Omental fat pad (tissue), 4 donors: ENCODE results near the gene FOXN4. TPM values are rescaled to one million over a fixed set of nuclear protein-coding genes. Genes with fewer than 3 reads are reported as not detected.

Source experiments
- ATAC-seq: fragments of 150-250 bp; one replicate; pipeline ENCODE4 v1.9.1; 2016; ENCODE audit warnings: mild to moderate bottlenecking, moderate library complexity; ENCODE audit not compliant: low FRiP score
- DNase-seq: peaks from one replicate; pipeline ENCODE4 v3.0.0-alpha.2; 2019; ENCODE audit warnings: low spot score
- CTCF ChIP-seq, 3 donors: fragments of 450-650 bp; IDR thresholded peaks; one replicate each; pipeline ENCODE4 v1.5.1; 2016 to 2017; ENCODE audit warnings: antibody characterized with exemption in 3 of 3, mild to moderate bottlenecking in 3 of 3, moderate library complexity in 2 of 3
- total RNA-seq, 4 donors: library from RNA; depleted of rRNA; stranded (reverse); fragments of >200 nt; gene quantifications; one replicate each; pipeline ENCODE4 v1.1.0, GENCODE V29; 2016

Gene FOXN4
- total RNA-seq, 4 donors from 2014 or later: not detected

- no peak for TF ChIP-seq CTCF (IDR thresholded peaks at IDR 0.05)
- DNase-seq (no peak), ATAC-seq (no peak)
These were observed 31.7 kb downstream of the FOXN4 start for GRCh38 chr12:109277255-109277898.

GRCh38 chr12:109276160-109276559 lies 32.9 kb downstream of the FOXN4 start:
- no peak for DNase-seq
- no peak for TF ChIP-seq CTCF (IDR thresholded peaks at IDR 0.05)
- ATAC-seq: no peak

GRCh38 chr12:109275173-109275572 lies 33.9 kb downstream of the FOXN4 start:
- ATAC-seq: no peak
- DNase-seq: no peak
- no peak for TF ChIP-seq CTCF (IDR thresholded peaks at IDR 0.05)

GRCh38 chr12:109274381-109274780 lies 34.7 kb downstream of the FOXN4 start:
- no peak for ATAC-seq
- no peak for TF ChIP-seq CTCF (IDR thresholded peaks at IDR 0.05)
- DNase-seq: no peak

- ATAC-seq (no peak), DNase-seq (no peak)
- TF ChIP-seq CTCF (IDR thresholded peaks at IDR 0.05): no peak
These were observed 35.7 kb downstream of the FOXN4 start for GRCh38 chr12:109273354-109273753.

GRCh38 chr12:109271418-109271817 lies 37.7 kb downstream of the FOXN4 start:
- DNase-seq (no peak), ATAC-seq (no peak)
- no peak for TF ChIP-seq CTCF (IDR thresholded peaks at IDR 0.05)

- TF ChIP-seq CTCF (IDR thresholded peaks at IDR 0.05): no peak
- DNase-seq: no peak
- ATAC-seq: no peak
These were observed 38.6 kb downstream of the FOXN4 start for GRCh38 chr12:109270494-109270893.
